H1 (cell line): ENCODE data around the gene ABCB11. TPM values are rescaled to one million over a fixed set of nuclear protein-coding genes. Genes with fewer than 3 reads are reported as not detected.

Experiments used
- BCL11A ChIP-seq, 2 experiments: IDR thresholded peaks; one replicate each; pipeline ENCODE4 v1.6.1; 2011; ENCODE audit warnings: low read depth in 2 of 2, low read length in 2 of 2, mild to moderate bottlenecking in 2 of 2
- CREB1 ChIP-seq: IDR thresholded peaks from 2 replicates; pipeline ENCODE4 v1.6.1; 2012; ENCODE audit warnings: inconsistent platforms
- KDM4A ChIP-seq: IDR thresholded peaks from one replicate; pipeline ENCODE4 v1.7.1; 2012; ENCODE audit warnings: low read depth, mild to moderate bottlenecking, moderate library complexity, low read length, inconsistent platforms; ENCODE audit not compliant: severe bottlenecking
- SIN3A ChIP-seq, 2 experiments: IDR thresholded peaks in 1 of 2; conservative IDR thresholded peaks in 1 of 2; 2 replicates each; pipeline ENCODE4 v1.6.1; 2011 to 2012; ENCODE audit warnings: low read length in 2 of 2, improper control_type of control experiment in 1 of 2, low read depth in 1 of 2, mild to moderate bottlenecking in 1 of 2
- SIRT6 ChIP-seq: IDR thresholded peaks from one replicate; pipeline ENCODE4 v1.7.1; 2012; ENCODE audit warnings: low read length, inconsistent platforms
- SP1 ChIP-seq: IDR thresholded peaks from 2 replicates; pipeline ENCODE4 v1.6.1; 2011; ENCODE audit warnings: low read depth, low read length
- SP2 ChIP-seq: IDR thresholded peaks from 2 replicates; pipeline ENCODE4 v1.6.1; 2012; ENCODE audit warnings: mild to moderate bottlenecking, low read length, inconsistent platforms
- TEAD4 ChIP-seq: IDR thresholded peaks from 2 replicates; pipeline ENCODE4 v1.6.1; 2012; ENCODE audit warnings: low read depth, low read length, inconsistent platforms, mixed read lengths
- polyA plus RNA-seq, 7 experiments: library from polyadenylated mRNA; depleted of rRNA in 3 of 7; stranded (reverse) in 5 of 7; unstranded in 2 of 7; fragments of >200 nt in 5 of 7; fragments of 200-250 nt in 2 of 7; gene quantifications; 1 replicate in 5 of 7; 2 replicates in 1 of 7; 4 replicates in 1 of 7; pipeline versions ENCODE4 v1.2.1 to v1.2.3, GENCODE V29; 2011 to 2013; ENCODE audit warnings: missing spikeins in 2 of 7, mixed read lengths in 2 of 7
- total RNA-seq: library from RNA; stranded (reverse); fragmentation: NEBNext Ultra II Directional; extraction: Animal tissue kit (Norgen Biotek cat#: 25700); gene quantifications from 2 replicates; pipeline ENCODE4 v1.2.1, GENCODE V29; 2021
- TF ChIP-seq, protein P1 (sequence below): fragments of 300-600 bp; sonication (generic); IDR thresholded peaks from 2 replicates; pipeline ENCODE4 v1.7.1; 2012; ENCODE audit warnings: low read length, moderate library complexity, mild to moderate bottlenecking, inconsistent platforms; ENCODE audit not compliant: insufficient replicate concordance
- TF ChIP-seq, protein P2 (sequence below): IDR thresholded peaks from 2 replicates; pipeline ENCODE4 v1.6.1; 2011; ENCODE audit warnings: low read depth, mild to moderate bottlenecking, low read length; ENCODE audit not compliant: insufficient read depth
- TF ChIP-seq, protein P3 (sequence below): IDR thresholded peaks from 2 replicates; pipeline ENCODE4 v1.6.1; 2012; ENCODE audit warnings: inconsistent platforms

Gene ABCB11
- total and polyA plus RNA-seq, 2 of the 8 experiments (the other 6 are each of a cell fraction or from before 2014, with no cell fraction given), result not detected

DNA sequence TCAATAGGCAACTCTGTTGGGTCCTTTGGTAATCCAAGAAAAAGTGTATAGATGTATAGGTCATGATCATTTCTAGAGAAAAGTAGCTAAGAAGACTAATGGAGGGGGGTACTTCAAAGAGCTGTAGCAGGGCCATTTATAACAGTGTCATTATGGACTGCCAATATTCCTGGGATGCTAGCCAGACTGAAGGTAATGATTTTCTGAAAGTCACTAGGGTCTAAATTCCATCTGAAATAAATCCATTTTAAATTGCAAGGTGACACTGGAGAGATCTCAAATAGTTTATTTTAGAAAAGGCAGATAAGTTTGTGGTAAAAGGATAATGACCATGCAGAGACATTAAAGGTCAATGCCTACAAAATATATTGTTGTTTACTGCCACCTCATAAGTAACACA is 136.4 kb downstream of the ABCB11 start (continued):
- TF ChIP-seq, protein P1, sequence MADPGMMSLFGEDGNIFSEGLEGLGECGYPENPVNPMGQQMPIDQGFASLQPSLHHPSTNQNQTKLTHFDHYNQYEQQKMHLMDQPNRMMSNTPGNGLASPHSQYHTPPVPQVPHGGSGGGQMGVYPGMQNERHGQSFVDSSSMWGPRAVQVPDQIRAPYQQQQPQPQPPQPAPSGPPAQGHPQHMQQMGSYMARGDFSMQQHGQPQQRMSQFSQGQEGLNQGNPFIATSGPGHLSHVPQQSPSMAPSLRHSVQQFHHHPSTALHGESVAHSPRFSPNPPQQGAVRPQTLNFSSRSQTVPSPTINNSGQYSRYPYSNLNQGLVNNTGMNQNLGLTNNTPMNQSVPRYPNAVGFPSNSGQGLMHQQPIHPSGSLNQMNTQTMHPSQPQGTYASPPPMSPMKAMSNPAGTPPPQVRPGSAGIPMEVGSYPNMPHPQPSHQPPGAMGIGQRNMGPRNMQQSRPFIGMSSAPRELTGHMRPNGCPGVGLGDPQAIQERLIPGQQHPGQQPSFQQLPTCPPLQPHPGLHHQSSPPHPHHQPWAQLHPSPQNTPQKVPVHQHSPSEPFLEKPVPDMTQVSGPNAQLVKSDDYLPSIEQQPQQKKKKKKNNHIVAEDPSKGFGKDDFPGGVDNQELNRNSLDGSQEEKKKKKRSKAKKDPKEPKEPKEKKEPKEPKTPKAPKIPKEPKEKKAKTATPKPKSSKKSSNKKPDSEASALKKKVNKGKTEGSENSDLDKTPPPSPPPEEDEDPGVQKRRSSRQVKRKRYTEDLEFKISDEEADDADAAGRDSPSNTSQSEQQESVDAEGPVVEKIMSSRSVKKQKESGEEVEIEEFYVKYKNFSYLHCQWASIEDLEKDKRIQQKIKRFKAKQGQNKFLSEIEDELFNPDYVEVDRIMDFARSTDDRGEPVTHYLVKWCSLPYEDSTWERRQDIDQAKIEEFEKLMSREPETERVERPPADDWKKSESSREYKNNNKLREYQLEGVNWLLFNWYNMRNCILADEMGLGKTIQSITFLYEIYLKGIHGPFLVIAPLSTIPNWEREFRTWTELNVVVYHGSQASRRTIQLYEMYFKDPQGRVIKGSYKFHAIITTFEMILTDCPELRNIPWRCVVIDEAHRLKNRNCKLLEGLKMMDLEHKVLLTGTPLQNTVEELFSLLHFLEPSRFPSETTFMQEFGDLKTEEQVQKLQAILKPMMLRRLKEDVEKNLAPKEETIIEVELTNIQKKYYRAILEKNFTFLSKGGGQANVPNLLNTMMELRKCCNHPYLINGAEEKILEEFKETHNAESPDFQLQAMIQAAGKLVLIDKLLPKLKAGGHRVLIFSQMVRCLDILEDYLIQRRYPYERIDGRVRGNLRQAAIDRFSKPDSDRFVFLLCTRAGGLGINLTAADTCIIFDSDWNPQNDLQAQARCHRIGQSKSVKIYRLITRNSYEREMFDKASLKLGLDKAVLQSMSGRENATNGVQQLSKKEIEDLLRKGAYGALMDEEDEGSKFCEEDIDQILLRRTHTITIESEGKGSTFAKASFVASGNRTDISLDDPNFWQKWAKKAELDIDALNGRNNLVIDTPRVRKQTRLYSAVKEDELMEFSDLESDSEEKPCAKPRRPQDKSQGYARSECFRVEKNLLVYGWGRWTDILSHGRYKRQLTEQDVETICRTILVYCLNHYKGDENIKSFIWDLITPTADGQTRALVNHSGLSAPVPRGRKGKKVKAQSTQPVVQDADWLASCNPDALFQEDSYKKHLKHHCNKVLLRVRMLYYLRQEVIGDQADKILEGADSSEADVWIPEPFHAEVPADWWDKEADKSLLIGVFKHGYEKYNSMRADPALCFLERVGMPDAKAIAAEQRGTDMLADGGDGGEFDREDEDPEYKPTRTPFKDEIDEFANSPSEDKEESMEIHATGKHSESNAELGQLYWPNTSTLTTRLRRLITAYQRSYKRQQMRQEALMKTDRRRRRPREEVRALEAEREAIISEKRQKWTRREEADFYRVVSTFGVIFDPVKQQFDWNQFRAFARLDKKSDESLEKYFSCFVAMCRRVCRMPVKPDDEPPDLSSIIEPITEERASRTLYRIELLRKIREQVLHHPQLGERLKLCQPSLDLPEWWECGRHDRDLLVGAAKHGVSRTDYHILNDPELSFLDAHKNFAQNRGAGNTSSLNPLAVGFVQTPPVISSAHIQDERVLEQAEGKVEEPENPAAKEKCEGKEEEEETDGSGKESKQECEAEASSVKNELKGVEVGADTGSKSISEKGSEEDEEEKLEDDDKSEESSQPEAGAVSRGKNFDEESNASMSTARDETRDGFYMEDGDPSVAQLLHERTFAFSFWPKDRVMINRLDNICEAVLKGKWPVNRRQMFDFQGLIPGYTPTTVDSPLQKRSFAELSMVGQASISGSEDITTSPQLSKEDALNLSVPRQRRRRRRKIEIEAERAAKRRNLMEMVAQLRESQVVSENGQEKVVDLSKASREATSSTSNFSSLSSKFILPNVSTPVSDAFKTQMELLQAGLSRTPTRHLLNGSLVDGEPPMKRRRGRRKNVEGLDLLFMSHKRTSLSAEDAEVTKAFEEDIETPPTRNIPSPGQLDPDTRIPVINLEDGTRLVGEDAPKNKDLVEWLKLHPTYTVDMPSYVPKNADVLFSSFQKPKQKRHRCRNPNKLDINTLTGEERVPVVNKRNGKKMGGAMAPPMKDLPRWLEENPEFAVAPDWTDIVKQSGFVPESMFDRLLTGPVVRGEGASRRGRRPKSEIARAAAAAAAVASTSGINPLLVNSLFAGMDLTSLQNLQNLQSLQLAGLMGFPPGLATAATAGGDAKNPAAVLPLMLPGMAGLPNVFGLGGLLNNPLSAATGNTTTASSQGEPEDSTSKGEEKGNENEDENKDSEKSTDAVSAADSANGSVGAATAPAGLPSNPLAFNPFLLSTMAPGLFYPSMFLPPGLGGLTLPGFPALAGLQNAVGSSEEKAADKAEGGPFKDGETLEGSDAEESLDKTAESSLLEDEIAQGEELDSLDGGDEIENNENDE, result no peak
- TF ChIP-seq, protein P2, sequence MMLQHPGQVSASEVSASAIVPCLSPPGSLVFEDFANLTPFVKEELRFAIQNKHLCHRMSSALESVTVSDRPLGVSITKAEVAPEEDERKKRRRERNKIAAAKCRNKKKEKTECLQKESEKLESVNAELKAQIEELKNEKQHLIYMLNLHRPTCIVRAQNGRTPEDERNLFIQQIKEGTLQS, result no peak
- TF ChIP-seq SIN3A (conservative IDR thresholded peaks at IDR 0.05 in 1 of 2, IDR thresholded peaks at IDR 0.05 in 1 of 2; ENCODE audit: low read depth in 1 of 2, low read length in 2 of 2), result no peak
- no peak for TF ChIP-seq BCL11A (IDR thresholded peaks at IDR 0.05; ENCODE audit: low read depth in 2 of 2, low read length in 2 of 2)
- TF ChIP-seq KDM4A, result no peak
- TF ChIP-seq SIRT6, result no peak
- TF ChIP-seq SP1, result no peak
- no peak for TF ChIP-seq TEAD4
- no peak for TF ChIP-seq SP2
- TF ChIP-seq, protein P3, sequence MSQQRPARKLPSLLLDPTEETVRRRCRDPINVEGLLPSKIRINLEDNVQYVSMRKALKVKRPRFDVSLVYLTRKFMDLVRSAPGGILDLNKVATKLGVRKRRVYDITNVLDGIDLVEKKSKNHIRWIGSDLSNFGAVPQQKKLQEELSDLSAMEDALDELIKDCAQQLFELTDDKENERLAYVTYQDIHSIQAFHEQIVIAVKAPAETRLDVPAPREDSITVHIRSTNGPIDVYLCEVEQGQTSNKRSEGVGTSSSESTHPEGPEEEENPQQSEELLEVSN, result no peak
- TF ChIP-seq CREB1, result no peak
